ENCODE measurements around the gene PEX16.

The PEX16 gene

GRCh38 chr11:45897556-45897955 lies 20.1 kb downstream of the PEX16 start:
- DNase-seq (ENCODE audit: low spot score), result no peak

GRCh38 chr11:45896422-45896984 lies 21.2 kb downstream of the PEX16 start:
- DNase-seq (ENCODE audit: low spot score), result no peak

GRCh38 chr11:45895553-45896259 lies 22.0 kb downstream of the PEX16 start:
- DNase-seq (ENCODE audit: low spot score), result no peak

- no peak for DNase-seq (ENCODE audit: low spot score)
These were observed 23.0 kb downstream of the PEX16 start for GRCh38 chr11:45894555-45895247.

- no peak for DNase-seq (ENCODE audit: low spot score)
These were observed 24.8 kb downstream of the PEX16 start for GRCh38 chr11:45892856-45893255.

GRCh38 chr11:45890886-45891550 lies 26.7 kb downstream of the PEX16 start:
- no peak for DNase-seq (ENCODE audit: low spot score)

- DNase-seq (ENCODE audit: low spot score), result no peak
These were observed 27.7 kb downstream of the PEX16 start for GRCh38 chr11:45889966-45890365.

- DNase-seq (ENCODE audit: low spot score), result no peak
These were observed 28.1 kb downstream of the PEX16 start for GRCh38 chr11:45889555-45889954.

GRCh38 chr11:45887587-45887986 lies 30.1 kb downstream of the PEX16 start:
- no peak for DNase-seq (ENCODE audit: low spot score)

GRCh38 chr11:45886816-45887520 lies 30.7 kb downstream of the PEX16 start:
- no peak for DNase-seq (ENCODE audit: low spot score)

GRCh38 chr11:45885921-45886721 lies 31.6 kb downstream of the PEX16 start:
- no peak for DNase-seq (ENCODE audit: low spot score)

- DNase-seq (ENCODE audit: low spot score), result no peak
These were observed 32.3 kb downstream of the PEX16 start, which contains the start of gene MAPK8IP1 for GRCh38 chr11:45885274-45885920. TSS of gene MAPK8IP1 (plus strand) at chr11:45885651. CDS start at chr11:45885821, 170 bp downstream.

GRCh38 chr11:45884596-45885185 lies 33.0 kb downstream of the PEX16 start:
- DNase-seq (ENCODE audit: low spot score), result no peak

- no peak for DNase-seq (ENCODE audit: low spot score)
These were observed 35.8 kb downstream of the PEX16 start for GRCh38 chr11:45881708-45882368.

GRCh38 chr11:45880772-45881570 lies 36.7 kb downstream of the PEX16 start:
- no peak for DNase-seq (ENCODE audit: low spot score)

- DNase-seq (ENCODE audit: low spot score), result peak; percentile 81
These were observed 37.6 kb downstream of the PEX16 start for GRCh38 chr11:45879803-45880686.

GRCh38 chr11:45877845-45878244 lies 39.8 kb downstream of the PEX16 start:
- no peak for DNase-seq (ENCODE audit: low spot score)

GRCh38 chr11:45877221-45877620 lies 40.5 kb downstream of the PEX16 start:
- DNase-seq (ENCODE audit: low spot score), result no peak

Data from putamen (tissue), 1 donor.